ENCODE results near the gene NTRK2. TPM values are rescaled to one million over a fixed set of nuclear protein-coding genes. Genes with fewer than 3 reads are reported as not detected.

The NTRK2 gene
- total and polyA plus RNA-seq, 10 of the 15 experiments (the other 5 are each of a cell fraction or from before 2014, with no cell fraction given) = 0.42 to 4.6 (median 0.65) TPM

- intact Hi-C loops (cut with micrococcal nuclease; ENCODE audit: unreplicated experiment) (loop anchor here (5.0 to 10.0 kb wide), 3 partner anchors 171 to 301 kb away; no protein-coding TSS in a partner anchor), in situ Hi-C loops (cut with MboI) (loop anchor here (5.0 kb wide), 2 partner anchors 256 to 551 kb away; no protein-coding TSS in a partner anchor)
- Histone ChIP-seq H3K4me2 (ENCODE audit: control insufficient read depth, insufficient read depth) (no peak overlapping the region), H3K27ac (ENCODE audit: control insufficient read depth, insufficient read depth) (no peak overlapping the region), H3K36me3 (ENCODE audit: control insufficient read depth in 2 of 2, insufficient read depth in 2 of 2, low read length in 1 of 2) (no peaks in the 10 kb centered on the region), H2AFZ (ENCODE audit: control insufficient read depth, low read depth, low read length) (no peak overlapping the region), H3K9me3 (replicated peaks; ENCODE audit: control insufficient read depth, insufficient read depth, low read length) (no peaks in the 10 kb centered on the region), H3K9ac (ENCODE audit: control insufficient read depth, insufficient read depth, low read length) (no peak overlapping the region), H3K4me1 (ENCODE audit: control insufficient read depth, insufficient read depth, low read length) (no peaks in the 10 kb centered on the region), H3K4me3 (no peak overlapping the region), H4K20me1 (ENCODE audit: control insufficient read depth, insufficient read depth) (no peaks in the 10 kb centered on the region), H3K79me2 (ENCODE audit: control insufficient read depth, insufficient read depth, low read length) (no peaks in the 10 kb centered on the region), H3K27me3 (replicated peaks in 1 of 2; ENCODE audit: control insufficient read depth in 2 of 2, insufficient read depth in 2 of 2, low read length in 1 of 2) (no peaks in the 10 kb centered on the region)
- TF ChIP-seq NFYB (IDR thresholded peaks at IDR 0.05; ENCODE audit: insufficient read depth, low read depth, low read length) = no peak
- no peak for TF ChIP-seq PRDM15 (CRISPR knock-in tag; IDR thresholded peaks at IDR 0.05)
- TF ChIP-seq CREM (IDR thresholded peaks at IDR 0.05; ENCODE audit: low read depth) = no peak
- TF ChIP-seq SUZ12 (IDR thresholded peaks at IDR 0.05; ENCODE audit: unreplicated experiment) = no peak
- no peak for TF ChIP-seq EZH2 (IDR thresholded peaks at IDR 0.05; ENCODE audit: borderline replicate concordance, control insufficient read depth, low read depth, low read length)
- TF ChIP-seq POU2F2 (IDR thresholded peaks at IDR 0.05; ENCODE audit: borderline replicate concordance, low read depth, low read length) = no peak
- TF ChIP-seq BCL11A (IDR thresholded peaks at IDR 0.05; ENCODE audit: low read depth, low read length) = no peak
- TF ChIP-seq NFYA (IDR thresholded peaks at IDR 0.05; ENCODE audit: borderline replicate concordance, low read depth, low read length) = no peak
- TF ChIP-seq EGR1 (IDR thresholded peaks at IDR 0.05; ENCODE audit: borderline replicate concordance in 1 of 2, low read depth in 2 of 2, low read length in 2 of 2) = no peak
- TF ChIP-seq IKZF2 (IDR thresholded peaks at IDR 0.05) = no peak
- TF ChIP-seq CHD4 (IDR thresholded peaks at IDR 0.05) = no peak
- no peak for TF ChIP-seq MLLT1 (IDR thresholded peaks at IDR 0.05)
- ChIA-PET SMC1A (ENCODE audit: uncharacterized antibody, unreplicated experiment) (interaction anchor here (1.8 to 4.8 kb wide), 2 partner anchors 171 to 255 kb away, joined by 4 to 29 read pairs; no protein-coding TSS in a partner anchor), POLR2A (no interaction called here), CTCF (interaction anchor here (0.7 to 3.3 kb wide), 4 partner anchors 32 to 301 kb away, joined by 3 to 17 read pairs (median 3); no protein-coding TSS in a partner anchor), RAD21 (ENCODE audit: unreplicated experiment) (interaction anchor here (0.9 kb wide), 1 partner anchor 306 kb away, joined by 3 read pairs; no protein-coding TSS in a partner anchor)
- DNase-seq (ENCODE audit: low read depth, low spot score) (no peak), FAIRE-seq (no peak), ATAC-seq (no peak)
- 67% methylated on average over 3 of the region's 3 CpGs for WGBS (ENCODE audit: insufficient coverage, insufficient replicate concordance, low lambda C conversion rate, missing lambda C conversion rate)
- no TSS peak for BruUV-seq (replicated peaks)
Observed at GRCh38 chr9:84953252-84953773, 283.8 kb downstream of the NTRK2 start.
